CD4-positive, CD25-positive, alpha-beta regulatory T cell (primary cell): ENCODE measurements around the gene HBB. TPM values are rescaled to one million over a fixed set of nuclear protein-coding genes. Genes with fewer than 3 reads are reported as not detected.
"Not testable (repeated sequence)": the region's sequence is repeated elsewhere in the genome, so short reads cannot be mapped to it uniquely, and the experiment has no call there.

ENCODE experiments used
- ATAC-seq, 2 donors: fragments of 150-1000 bp; cut with Tn5 transposase; one replicate each; pipeline ENCODE4 v1.10.0; 2021; ENCODE audit warnings: low read depth in 2 of 2, moderate number of reproducible peaks in 2 of 2, moderate library complexity in 1 of 2
- DNase-seq, 3 donors: peaks; one replicate each; pipeline versions ENCODE4 v3.0.0 to v3.0.0-alpha.2; 2012 to 2022; ENCODE audit warnings: mixed read lengths in 1 of 3
- H3K27ac ChIP-seq: one replicate; pipeline ENCODE4 v1.7.0; 2013; ENCODE audit warnings: mild to moderate bottlenecking, low read length; ENCODE audit not compliant: insufficient read depth, poor library complexity, severe bottlenecking
- H3K27me3 ChIP-seq: one replicate; pipeline ENCODE4 v1.7.0; 2013; ENCODE audit warnings: low read length; ENCODE audit not compliant: control insufficient read depth, insufficient read depth
- H3K36me3 ChIP-seq: one replicate; pipeline ENCODE4 v1.7.0; 2013; ENCODE audit warnings: mild to moderate bottlenecking, low read length, moderate library complexity; ENCODE audit not compliant: control insufficient read depth, insufficient read depth
- H3K4me1 ChIP-seq: 2 replicates; pipeline ENCODE4 v1.7.0; 2013; ENCODE audit warnings: mild to moderate bottlenecking, low read length; ENCODE audit not compliant: insufficient read depth, control insufficient read depth, poor library complexity, severe bottlenecking
- H3K4me3 ChIP-seq: one replicate; pipeline ENCODE4 v1.7.0; 2013; ENCODE audit warnings: low read depth, mild to moderate bottlenecking, low read length, moderate library complexity
- H3K9me3 ChIP-seq, 2 experiments: 1 replicate in 1 of 2; 2 replicates in 1 of 2; pipeline ENCODE4 v1.7.0; 2013; ENCODE audit warnings: low read length in 2 of 2, mild to moderate bottlenecking in 1 of 2, moderate library complexity in 1 of 2; ENCODE audit not compliant: control insufficient read depth in 2 of 2
- H3K27ac Mint-ChIP-seq, 3 donors: one replicate each; pipeline ENCODE4 v1.8.0; 2020 to 2022; ENCODE audit warnings: mild to moderate bottlenecking in 3 of 3, mixed read lengths in 3 of 3, moderate library complexity in 2 of 3
- H3K27me3 Mint-ChIP-seq: one replicate; pipeline ENCODE4 v1.8.0; 2022; ENCODE audit warnings: mild to moderate bottlenecking, mixed read lengths
- H3K36me3 Mint-ChIP-seq: one replicate; pipeline ENCODE4 v1.8.0; 2020; ENCODE audit warnings: mixed read lengths
- H3K4me1 Mint-ChIP-seq, 4 donors: one replicate each; pipeline ENCODE4 v1.8.0; 2020 to 2022; ENCODE audit warnings: mixed read lengths in 4 of 4, mild to moderate bottlenecking in 1 of 4
- H3K4me3 Mint-ChIP-seq, 4 donors: one replicate each; pipeline ENCODE4 v1.8.0; 2020 to 2022; ENCODE audit warnings: mild to moderate bottlenecking in 4 of 4, mixed read lengths in 4 of 4, moderate library complexity in 3 of 4
- H3K9me3 Mint-ChIP-seq, 7 donors: one replicate each; pipeline ENCODE4 v1.8.0; 2020 to 2022; ENCODE audit warnings: mixed read lengths in 7 of 7, mild to moderate bottlenecking in 3 of 7, moderate library complexity in 2 of 7
- polyA plus RNA-seq, 4 donors: library from polyadenylated mRNA; unstranded; fragments of 300-500 nt; fragmentation: Illumina TruSeq; gene quantifications; one replicate each; pipeline ENCODE4 v1.2.3, GENCODE V29; 2021
- total RNA-seq: library from RNA; stranded (reverse); gene quantifications from one replicate; pipeline ENCODE4 v1.2.3, GENCODE V29; 2022

HBB gene
- total and polyA plus RNA-seq, 5 donors from 2014 or later: 0.37 to 4.4 (median 1.6) TPM; not detected in 1

GRCh38 chr11:5265832-5266231 lies 39.0 kb upstream of the HBB start:
- Histone ChIP-seq H3K9me3 (no peaks in the 10 kb centered on the region), H3K4me3 (no peak overlapping the region), H3K27ac (no peak overlapping the region), H3K36me3 (no peaks in the 10 kb centered on the region), H3K4me1 (no peaks in the 10 kb centered on the region), H3K27me3 (no peaks in the 10 kb centered on the region)
- Mint-ChIP-seq H3K27me3 (no peaks in the 10 kb centered on the region), H3K27ac (no peak overlapping the region), H3K9me3 (peaks cover 0 to 5% (median 0%) of the 10 kb centered on the region in 7 donors), H3K4me1 (no peaks in the 10 kb centered on the region), H3K4me3 (no peak overlapping the region), H3K36me3 (no peaks in the 10 kb centered on the region)
- DNase-seq (no peak), ATAC-seq (no peak)

- no peak overlapping the region for H3K4me3 Mint-ChIP-seq
- H3K27me3 Mint-ChIP-seq: no peaks in the 10 kb centered on the region
- no peaks in the 10 kb centered on the region for H3K4me1 Mint-ChIP-seq
- DNase-seq (no peak), ATAC-seq (no peak)
- Histone ChIP-seq H3K9me3 (no peaks in the 10 kb centered on the region), H3K27me3 (no peaks in the 10 kb centered on the region), H3K36me3 (no peaks in the 10 kb centered on the region), H3K4me1 (no peaks in the 10 kb centered on the region), H3K4me3 (no peak overlapping the region), H3K27ac (no peak overlapping the region)
- H3K9me3 Mint-ChIP-seq: peaks cover 0 to 8% (median 2%) of the 10 kb centered on the region in 7 donors
- H3K27ac Mint-ChIP-seq: no peak overlapping the region
- no peaks in the 10 kb centered on the region for H3K36me3 Mint-ChIP-seq
Measured at GRCh38 chr11:5258543-5259262, 31.8 kb upstream of the HBB start.

- Mint-ChIP-seq H3K4me1 (no peaks in the 10 kb centered on the region), H3K4me3 (no peak overlapping the region), H3K27ac (no peak overlapping the region), H3K9me3 (peaks cover 0 to 8% (median 0%) of the 10 kb centered on the region in 7 donors), H3K27me3 (no peaks in the 10 kb centered on the region), H3K36me3 (no peaks in the 10 kb centered on the region)
- ATAC-seq (no peak), DNase-seq (no peak)
- H3K27me3 ChIP-seq: no peaks in the 10 kb centered on the region
- H3K4me1 ChIP-seq: no peaks in the 10 kb centered on the region
- no peak overlapping the region for H3K4me3 ChIP-seq
- H3K27ac ChIP-seq: no peak overlapping the region
- H3K36me3 ChIP-seq: no peaks in the 10 kb centered on the region
- H3K9me3 ChIP-seq: no peaks in the 10 kb centered on the region
Measured at GRCh38 chr11:5257296-5257695, 30.4 kb upstream of the HBB start.

DNA sequence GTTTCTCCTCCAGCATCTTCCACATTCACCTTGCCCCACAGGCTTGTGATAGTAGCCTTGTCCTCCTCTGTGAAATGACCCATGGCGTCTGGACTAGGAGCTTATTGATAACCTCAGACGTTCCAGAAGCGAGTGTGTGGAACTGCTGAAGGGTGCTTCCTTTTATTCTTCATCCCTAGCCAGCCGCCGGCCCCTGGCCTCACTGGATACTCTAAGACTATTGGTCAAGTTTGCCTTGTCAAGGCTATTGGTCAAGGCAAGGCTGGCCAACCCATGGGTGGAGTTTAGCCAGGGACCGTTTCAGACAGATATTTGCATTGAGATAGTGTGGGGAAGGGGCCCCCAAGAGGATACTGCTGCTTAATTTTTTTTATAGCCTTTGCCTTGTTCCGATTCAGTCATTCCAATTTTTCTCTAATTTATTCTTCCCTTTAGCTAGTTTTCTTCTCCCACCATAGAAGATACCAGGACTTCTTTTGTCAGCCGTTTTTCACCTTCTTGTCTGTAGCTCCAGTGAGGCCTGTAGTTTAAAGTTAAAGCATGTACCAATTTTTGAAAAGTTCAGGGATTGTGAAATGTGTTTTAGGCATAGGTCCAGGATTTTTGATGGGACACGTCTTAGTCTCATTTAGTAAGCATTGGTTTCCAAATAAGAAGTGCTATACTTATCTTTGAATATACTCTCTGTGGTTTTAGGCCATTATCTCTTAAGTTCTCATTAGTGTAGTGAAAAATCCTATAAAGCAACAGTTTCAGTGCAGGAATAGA lies 28.0 kb upstream of the HBB start, which contains the start of gene HBG2:
Gene HBG2, minus strand, starts transcription at position 136 of the 768 bp plus-strand sequence. Its CDS starts 53 bp downstream, at position 83.
- H3K27me3 Mint-ChIP-seq, H3K4me3 ChIP-seq, H3K9me3 Mint-ChIP-seq, H3K27me3 ChIP-seq, H3K4me1 ChIP-seq, ATAC-seq, H3K9me3 ChIP-seq, H3K27ac ChIP-seq, H3K27ac Mint-ChIP-seq, DNase-seq, H3K4me3 Mint-ChIP-seq, H3K4me1 Mint-ChIP-seq, H3K36me3 Mint-ChIP-seq, H3K36me3 ChIP-seq: not testable (repeated sequence)

GRCh38 chr11:5254023-5254422 lies 27.2 kb upstream of the HBB start:
- H3K4me1 ChIP-seq, DNase-seq, H3K4me3 ChIP-seq, ATAC-seq, H3K36me3 ChIP-seq, H3K9me3 Mint-ChIP-seq, H3K4me3 Mint-ChIP-seq, H3K27me3 Mint-ChIP-seq, H3K27ac Mint-ChIP-seq, H3K4me1 Mint-ChIP-seq, H3K36me3 Mint-ChIP-seq, H3K27me3 ChIP-seq, H3K27ac ChIP-seq, H3K9me3 ChIP-seq: not testable (repeated sequence)

DNA sequence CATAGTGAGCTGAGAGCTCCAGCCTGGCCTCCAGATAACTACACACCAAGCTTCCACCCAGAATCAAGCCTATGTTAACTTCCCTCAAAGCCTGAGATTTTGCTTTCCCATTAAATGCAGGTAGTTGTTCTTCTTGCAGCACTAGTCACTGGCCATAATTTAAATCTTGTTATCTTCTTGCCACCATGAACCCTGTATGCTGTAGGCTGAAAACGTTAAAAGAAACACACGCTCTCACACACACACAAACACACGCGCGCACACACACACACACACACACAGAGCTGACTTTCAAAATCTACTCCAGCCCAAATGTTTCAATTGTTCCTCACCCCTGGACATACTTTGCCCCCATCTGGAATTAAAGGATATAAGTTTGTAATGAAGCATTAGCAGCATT lies 26.6 kb upstream of the HBB start:
- not testable (repeated sequence) for H3K27me3 ChIP-seq, H3K9me3 Mint-ChIP-seq, H3K27ac Mint-ChIP-seq, H3K4me3 Mint-ChIP-seq, H3K36me3 ChIP-seq, H3K27ac ChIP-seq, ATAC-seq, H3K9me3 ChIP-seq, H3K36me3 Mint-ChIP-seq, H3K4me1 ChIP-seq, H3K27me3 Mint-ChIP-seq, H3K4me1 Mint-ChIP-seq, H3K4me3 ChIP-seq, DNase-seq

- Mint-ChIP-seq H3K27ac (no peak overlapping the region), H3K36me3 (no peaks in the 10 kb centered on the region), H3K27me3 (no peaks in the 10 kb centered on the region), H3K4me3 (no peak overlapping the region), H3K4me1 (no peaks in the 10 kb centered on the region), H3K9me3 (peaks cover 0 to 2% (median 0%) of the 10 kb centered on the region in 7 donors)
- no peaks in the 10 kb centered on the region for H3K4me1 ChIP-seq
- no peaks in the 10 kb centered on the region for H3K9me3 ChIP-seq
- ATAC-seq (no peak), DNase-seq (no peak)
- no peaks in the 10 kb centered on the region for H3K36me3 ChIP-seq
- H3K27ac ChIP-seq: no peak overlapping the region
- H3K4me3 ChIP-seq: no peak overlapping the region
- no peaks in the 10 kb centered on the region for H3K27me3 ChIP-seq
Measured at GRCh38 chr11:5252919-5253265, 26.0 kb upstream of the HBB start.
